HG02623 (cell line): ENCODE results near the gene C1QTNF12.
A peak's percentile ranks its signal among the peaks of the same experiment; 100 is the strongest.

Experiments used
- ATAC-seq: cut with Tn5 transposase; IDR thresholded peaks from one replicate; pipeline ENCODE4 v1.9.1; 2021; ENCODE audit warnings: moderate library complexity; ENCODE audit not compliant: unreplicated experiment

The C1QTNF12 gene

GRCh38 chr1:1241588-1242219, 4.8 kb downstream of the C1QTNF12 start:
- no peak for ATAC-seq

- ATAC-seq: no peak
Observed at GRCh38 chr1:1240822-1241587, 5.5 kb downstream of the C1QTNF12 start.

- ATAC-seq: no peak
Observed at GRCh38 chr1:1240348-1240732, 6.2 kb downstream of the C1QTNF12 start.

- ATAC-seq: no peak
Observed at GRCh38 chr1:1239614-1240347, 6.7 kb downstream of the C1QTNF12 start.

- ATAC-seq: no peak
Observed at GRCh38 chr1:1239227-1239613, 7.3 kb downstream of the C1QTNF12 start.

GRCh38 chr1:1238702-1239178, 7.8 kb downstream of the C1QTNF12 start:
- ATAC-seq: no peak

- no peak for ATAC-seq
Observed at GRCh38 chr1:1237874-1238701, 8.4 kb downstream of the C1QTNF12 start.

- ATAC-seq: no peak
Observed at GRCh38 chr1:1236945-1237873, 9.3 kb downstream of the C1QTNF12 start.

- no peak for ATAC-seq
Observed at GRCh38 chr1:1236176-1236763, 10.3 kb downstream of the C1QTNF12 start.

- ATAC-seq: no peak
Observed at GRCh38 chr1:1235016-1235744, 11.3 kb downstream of the C1QTNF12 start.

GRCh38 chr1:1234180-1234808, 12.2 kb downstream of the C1QTNF12 start:
- ATAC-seq: no peak

- ATAC-seq: no peak
Observed at GRCh38 chr1:1233567-1233892, 13.0 kb downstream of the C1QTNF12 start.

- ATAC-seq: no peak
Observed at GRCh38 chr1:1232796-1233566, 13.5 kb downstream of the C1QTNF12 start.

GRCh38 chr1:1232208-1232795, 14.2 kb downstream of the C1QTNF12 start, which contains the start of gene B3GALT6:
Gene B3GALT6 (plus strand): TSS chr1:1232237. CDS start chr1:1232279, 42 bp downstream.
- no peak for ATAC-seq

GRCh38 chr1:1231400-1232207, 14.9 kb downstream of the C1QTNF12 start, which contains the start of gene SDF4:
Gene SDF4 (minus strand): TSS chr1:1232001. CDS start chr1:1228772, 3,229 bp downstream.
- ATAC-seq: peak; percentile 85
